Right renal cortex interstitium (tissue), 3 donors: Measurements from ENCODE around the gene LRRC51. TPM values are rescaled to one million over a fixed set of nuclear protein-coding genes. Genes with fewer than 3 reads are reported as not detected.

ENCODE experiments used
- DNase-seq, 3 donors: peaks; one replicate each; pipeline ENCODE4 v3.0.0-alpha.2; 2013; ENCODE audit warnings: low read depth in 3 of 3, low spot score in 2 of 3
- polyA plus RNA-seq, 3 donors: library from polyadenylated mRNA; unstranded; fragments of 120-200 nt; gene quantifications; one replicate each; pipeline ENCODE4 v1.2.1, GENCODE V29; 2013; ENCODE audit not compliant: insufficient read length in 3 of 3

The LRRC51 gene
- polyA plus RNA-seq, 3 donors: 23.5 to 25.7 (median 25.3) TPM

DNA sequence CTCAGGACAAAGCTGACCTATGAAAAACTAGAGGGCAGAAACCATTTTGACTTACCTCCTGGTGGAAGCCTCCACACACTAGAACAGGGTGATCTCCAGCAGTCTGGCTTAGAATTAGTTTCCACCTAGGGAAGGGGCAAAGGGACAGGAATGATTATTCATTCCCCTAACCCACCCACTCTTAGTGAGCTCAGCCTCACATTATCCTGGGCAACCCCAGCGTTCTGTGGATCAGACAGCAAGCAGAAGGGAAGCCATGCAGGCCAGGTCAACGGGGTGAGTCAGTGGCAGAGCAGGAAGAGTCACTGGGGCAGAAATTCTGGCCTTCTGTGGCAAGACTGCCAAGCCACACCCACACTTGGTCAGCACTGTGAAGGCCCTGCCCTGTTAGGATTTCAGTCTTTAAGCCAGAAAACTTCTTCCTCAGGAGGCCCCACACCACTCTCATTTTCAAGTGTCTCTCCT, 10.8 kb upstream of the LRRC51 start:
- DNase-seq: no peak

GRCh38 chr11:72070491-72070890, 10.2 kb upstream of the LRRC51 start:
- DNase-seq: no peak

GRCh38 chr11:72072348-72072747, 8.3 kb upstream of the LRRC51 start:
- DNase-seq: no peak

- DNase-seq: no peak
These were observed 5.5 kb upstream of the LRRC51 start for GRCh38 chr11:72075109-72075508.

GRCh38 chr11:72075756-72076155, 4.9 kb upstream of the LRRC51 start:
- no peak for DNase-seq

- no peak for DNase-seq
These were observed 2.2 kb upstream of the LRRC51 start for GRCh38 chr11:72078477-72078876.

GRCh38 chr11:72079819-72080325, 778 bp upstream of the LRRC51 start:
- DNase-seq: no peak

DNA sequence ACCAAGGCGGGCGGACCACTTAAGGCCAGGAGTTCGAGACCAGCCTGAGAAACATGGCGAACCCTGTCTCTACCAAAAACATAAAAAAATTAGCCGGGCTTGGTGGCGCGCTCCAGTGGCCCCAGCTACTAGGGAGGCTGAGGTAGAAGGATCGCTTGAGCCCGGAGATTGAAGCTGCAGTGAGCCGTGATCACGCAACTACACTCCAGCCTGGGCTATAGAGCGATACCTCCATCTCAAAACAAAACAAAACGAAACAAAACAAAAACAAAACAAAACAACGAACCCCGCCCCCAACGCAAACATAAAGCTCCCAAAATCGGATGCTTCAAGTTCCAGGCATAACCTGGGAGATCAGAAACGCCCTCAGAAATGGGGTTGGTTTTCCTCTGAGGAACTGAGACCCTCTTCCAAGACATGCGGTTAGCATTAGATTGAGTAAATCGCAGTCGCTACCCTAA, 564 bp downstream of the LRRC51 start:
- no peak for DNase-seq

GRCh38 chr11:72081821-72082453, 1.3 kb downstream of the LRRC51 start:
- DNase-seq: no peak

- DNase-seq: no peak
These were observed 2.8 kb downstream of the LRRC51 start for GRCh38 chr11:72083414-72083813.

DNA sequence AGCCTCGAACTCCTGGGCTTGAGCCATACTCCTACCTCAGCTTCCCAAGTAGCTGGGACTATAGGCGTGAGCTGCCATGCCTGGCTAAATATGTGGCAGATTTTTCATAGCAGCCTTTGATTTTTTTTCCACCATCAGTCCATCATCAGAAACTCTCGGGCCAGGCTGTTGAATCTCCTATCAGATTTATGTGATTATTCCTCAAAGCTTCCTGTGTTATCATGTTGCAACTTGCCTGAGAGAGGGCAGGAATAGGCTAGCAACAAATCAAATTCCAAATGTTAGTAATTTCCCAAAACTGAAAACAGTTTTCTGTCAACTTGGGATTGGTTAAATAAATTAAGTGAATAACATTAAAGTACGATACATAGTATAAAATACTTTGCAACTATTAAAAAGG, 3.4 kb downstream of the LRRC51 start:
- no peak for DNase-seq

- no peak for DNase-seq
These were observed 4.3 kb downstream of the LRRC51 start for GRCh38 chr11:72084965-72085364.

DNA sequence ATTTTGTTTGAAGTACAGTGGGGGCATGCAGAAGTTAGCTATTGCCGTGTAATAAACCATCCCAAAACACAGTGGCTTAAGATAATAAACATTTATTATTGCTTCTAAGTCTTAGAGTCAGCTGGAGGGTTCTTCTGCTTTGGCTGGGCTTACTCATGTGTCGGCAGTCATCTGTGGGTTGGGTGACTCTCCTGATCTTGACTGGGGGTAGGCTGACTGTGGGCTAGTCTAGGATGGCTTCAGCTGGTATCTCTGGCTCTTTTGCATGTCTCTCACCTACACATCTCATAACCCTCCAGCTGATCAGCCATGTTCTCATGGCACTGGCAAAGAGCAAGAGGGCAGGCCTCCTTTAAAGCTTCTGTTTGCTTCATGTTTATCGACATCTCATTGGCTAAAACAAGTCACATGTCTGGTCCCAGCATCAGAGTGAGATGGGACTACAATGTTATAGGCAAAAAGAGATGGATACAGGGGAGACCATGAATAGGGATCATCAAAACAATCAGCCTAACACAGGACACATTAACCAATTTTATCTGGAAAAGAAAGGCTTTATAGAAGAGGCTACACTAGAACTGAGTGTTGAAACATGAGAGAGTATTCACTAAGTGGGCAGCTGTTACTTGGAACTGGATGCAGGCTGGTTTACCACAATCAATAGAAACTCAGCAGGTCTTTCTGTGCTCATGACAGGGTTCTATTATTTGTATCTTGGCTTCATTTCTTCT, 5.1 kb downstream of the LRRC51 start:
- DNase-seq: no peak

DNA sequence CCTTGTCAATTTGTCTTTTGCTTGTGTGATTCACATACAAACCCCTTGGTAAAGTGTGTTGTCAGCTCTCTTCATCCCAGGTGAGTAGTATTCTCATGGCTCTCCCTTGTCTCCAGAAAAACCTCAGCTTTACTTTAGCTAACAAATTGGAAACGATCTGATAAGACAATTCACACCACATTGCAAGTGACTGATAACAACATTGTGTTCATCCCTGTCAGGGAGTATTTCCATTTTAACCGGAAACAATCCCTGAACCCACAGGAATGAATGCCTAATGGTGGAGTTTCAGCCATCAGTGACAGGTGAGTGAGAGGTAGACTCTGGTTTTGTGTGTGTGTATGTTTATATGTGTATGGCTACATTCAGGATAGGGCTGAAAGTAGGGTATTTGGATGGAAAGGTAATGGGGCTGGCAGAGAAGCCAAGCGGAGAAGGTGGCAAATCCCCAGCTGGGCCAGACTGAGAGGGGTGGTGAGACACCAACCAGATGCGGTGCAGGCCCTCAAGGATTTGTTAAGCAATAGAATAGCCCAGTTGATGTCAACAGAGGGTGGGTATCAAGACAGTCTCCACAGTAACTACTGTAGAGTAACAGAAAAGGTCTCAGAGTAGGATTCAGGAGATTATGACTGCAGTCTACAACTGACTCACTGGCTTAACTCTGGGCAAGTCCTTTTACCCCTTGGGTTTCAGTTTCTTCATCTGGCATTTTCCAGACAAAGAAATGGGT, 7.6 kb downstream of the LRRC51 start:
- no peak for DNase-seq

DNA sequence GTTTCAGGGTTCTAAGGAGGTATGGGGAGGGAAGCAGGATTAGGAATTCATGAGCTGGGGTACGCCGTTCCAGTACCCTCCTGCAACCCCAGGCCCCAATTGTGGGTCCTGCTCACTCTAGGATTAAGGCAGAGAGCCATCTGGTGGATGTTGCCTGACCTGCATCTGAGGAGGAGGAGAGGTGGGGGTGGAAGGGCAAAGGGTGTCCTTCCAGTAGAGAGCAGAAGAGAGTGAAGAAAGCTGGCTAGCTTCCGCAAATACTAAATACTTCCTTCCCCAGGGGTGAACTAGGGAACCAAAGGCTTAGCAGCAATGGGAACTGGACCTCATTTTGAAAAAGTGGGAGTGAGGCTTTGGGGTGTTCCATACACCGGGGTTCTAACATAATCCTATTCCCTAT, 10.6 kb downstream of the LRRC51 start:
- DNase-seq: peak in 1 of 3 donors; percentile 51

GRCh38 chr11:72098741-72099140, 18.1 kb downstream of the LRRC51 start:
- no peak for DNase-seq

GRCh38 chr11:72100009-72100408, 19.4 kb downstream of the LRRC51 start:
- DNase-seq: no peak

GRCh38 chr11:72100462-72100861, 19.8 kb downstream of the LRRC51 start:
- no peak for DNase-seq

DNA sequence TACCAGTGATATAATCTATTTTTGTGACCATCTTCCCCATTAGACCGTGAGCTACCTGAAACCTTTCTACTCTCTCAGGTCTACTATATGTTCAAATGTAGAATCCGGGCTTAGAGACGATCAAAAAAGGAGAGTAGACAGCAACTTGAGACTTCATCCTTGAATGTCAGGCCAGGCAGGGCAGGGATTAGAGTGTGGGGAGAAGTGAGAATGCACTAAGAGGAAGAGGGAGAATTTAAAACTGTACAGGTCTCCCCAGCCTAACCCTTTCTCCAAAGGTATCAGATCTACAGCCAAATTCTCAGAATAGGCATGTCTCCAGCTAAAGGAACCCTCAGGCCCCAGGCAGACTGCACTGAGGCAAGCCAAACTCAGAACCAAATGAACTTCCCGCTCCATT, 21.5 kb downstream of the LRRC51 start:
- no peak for DNase-seq

- DNase-seq: no peak
These were observed 21.9 kb downstream of the LRRC51 start for GRCh38 chr11:72102631-72102945.

- peak; percentile 95 to 99 (median 97) for DNase-seq
These were observed 22.5 kb downstream of the LRRC51 start, which contains the start of gene LAMTOR1 for GRCh38 chr11:72102946-72103753. Gene LAMTOR1 (minus strand): TSS chr11:72103297. CDS start chr11:72103224, 73 bp downstream.
